ENCODE data around the gene ATP2B3. TPM values are rescaled to one million over a fixed set of nuclear protein-coding genes. Genes with fewer than 3 reads are reported as not detected.

Gene ATP2B3
- total and polyA plus RNA-seq, 9 of the 15 experiments (the other 6 are each of a cell fraction or from before 2014, with no cell fraction given): 0.04 TPM; not detected in 8

- Histone ChIP-seq H3K4me1 (replicated peaks in 1 of 2; ENCODE audit: control insufficient read depth in 2 of 2, insufficient read depth in 2 of 2, low read length in 2 of 2) (peaks cover 0 to 20% of the 10 kb centered on the region in 2 experiments; a peak in 2 of 5 replicates), H3K79me2 (ENCODE audit: control insufficient read depth, insufficient read depth, low read length) (no peaks in the 10 kb centered on the region), H3K4me3 (no peak overlapping the region), H4K20me1 (replicated peaks; ENCODE audit: control insufficient read depth, insufficient read depth, low read length) (peaks cover 5% of the 10 kb centered on the region; the same call in 1 of the 2 replicates), H3K9me1 (ENCODE audit: control insufficient read depth, insufficient read depth, low read length) (no peaks in the 10 kb centered on the region), H3K4me2 (ENCODE audit: insufficient read depth, low read length) (no peak overlapping the region), H2AFZ (ENCODE audit: low read depth, low read length) (no peak overlapping the region), H3K9ac (ENCODE audit: insufficient read depth in 1 of 2, low read depth in 2 of 2, low read length in 2 of 2) (no peak overlapping the region), H3K27me3 (ENCODE audit: control insufficient read depth in 2 of 2, insufficient read depth in 2 of 2, low read length in 2 of 2) (peaks cover 14 to 77% of the 10 kb centered on the region in 2 experiments; a peak in 3 of 5 replicates), H3K36me3 (ENCODE audit: control insufficient read depth, insufficient read depth, low read length) (no peaks in the 10 kb centered on the region), H3K27ac (ENCODE audit: extremely low read depth, low read depth, low read length) (no peak overlapping the region), H3K9me3 (replicated peaks; ENCODE audit: control insufficient read depth, insufficient read depth, low read depth, low read length) (no peaks in the 10 kb centered on the region)
- in situ Hi-C loops (cut with MboI) (no loop called here), intact Hi-C loops (cut with micrococcal nuclease) (no loop called here)
- CTCF ChIA-PET (ENCODE audit: low intra/inter-chr PET ratio): no interaction called here
- DNase-seq (ENCODE audit: extremely low read depth in 1 of 4, low spot score in 3 of 4) (no peak), ATAC-seq (no peak), FAIRE-seq (no peak)
- no TSS peak for BruUV-seq (replicated peaks)
- POLR2A ChIA-PET: interaction anchor here (0.6 kb wide), 1 partner anchor 472 kb away, joined by 3 read pairs; no protein-coding TSS in a partner anchor
- TF ChIP-seq ZNF695 (CRISPR knock-in tag; IDR thresholded peaks at IDR 0.05) (no peak), ID3 (CRISPR knock-in tag; IDR thresholded peaks at IDR 0.05) (no peak), ID3 (tag; IDR thresholded peaks at IDR 0.05) (no peak), PHF8 (IDR thresholded peaks at IDR 0.05; ENCODE audit: borderline replicate concordance, low read length) (no peak), TCF15 (CRISPR knock-in tag; IDR thresholded peaks at IDR 0.05) (no peak), ZSCAN29 (IDR thresholded peaks at IDR 0.05) (no peak), ERF (CRISPR knock-in tag; IDR thresholded peaks at IDR 0.05) (no peak), ZNF133 (CRISPR knock-in tag; IDR thresholded peaks at IDR 0.05) (no peak), TSHZ1 (CRISPR knock-in tag; IDR thresholded peaks at IDR 0.05) (no peak), ZNF79 (CRISPR knock-in tag; IDR thresholded peaks at IDR 0.05; ENCODE audit: low read depth) (no peak), LEF1 (IDR thresholded peaks at IDR 0.05) (no peak), ZNF586 (CRISPR knock-in tag; conservative IDR thresholded peaks at IDR 0.05) (no peak)
- WGBS (ENCODE audit: insufficient coverage, low coverage, missing lambda C conversion rate): 1% methylated on average over 10 of the region's 12 CpGs
These were observed 111.2 kb downstream of the ATP2B3 start for GRCh38 chrX:153628665-153629064.

Data from K562 (cell line).